ENCODE data around the gene HNRNPM.
A peak's percentile ranks its signal among the peaks of the same experiment; 100 is the strongest.
"Not testable (repeated sequence)": the region's sequence is repeated elsewhere in the genome, so short reads cannot be mapped to it uniquely, and the experiment has no call there.

HNRNPM gene

GRCh38 chr19:8412783-8413628 lies 31.8 kb upstream of the HNRNPM start, which contains the start of gene MARCHF2:
MARCHF2 (plus strand) TSS chr19:8413305; CDS start chr19:8421841, 8,536 bp downstream.
- Mint-ChIP-seq H3K4me3 (peak within 1 kb of the TSS; percentile 65), H3K27me3 (no peaks in the 10 kb centered on the region), H3K4me1 (ENCODE audit: low read depth) (peaks cover 9% of the 10 kb centered on the region), H3K27ac (peak within 1 kb of the TSS; percentile 52), H3K9me3 (no peaks in the 10 kb centered on the region), H3K36me3 (ENCODE audit: low read depth) (no peaks in the 10 kb centered on the region)
- DNase-seq: peak; percentile 100

DNA sequence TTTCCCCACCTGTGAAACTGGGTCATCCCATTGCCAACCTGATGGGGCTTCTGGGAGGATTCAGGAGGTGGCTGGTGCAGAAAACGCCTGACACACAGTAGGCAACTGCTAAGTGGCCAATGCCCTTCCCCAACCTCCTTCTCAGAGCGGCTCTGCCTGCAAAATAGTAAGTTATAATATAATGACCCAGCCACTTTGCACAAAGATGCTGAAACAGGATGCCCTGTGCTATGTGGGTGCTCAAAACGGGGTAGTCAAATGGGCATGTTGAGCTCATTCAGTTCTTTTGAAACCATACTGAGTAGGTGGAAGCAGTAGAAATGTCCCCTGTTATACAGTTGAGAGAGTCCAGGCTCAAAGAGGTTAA lies 31.2 kb upstream of the HNRNPM start:
- peak overlapping the region; percentile 52 for H3K27ac Mint-ChIP-seq
- peak overlapping the region; percentile 65 for H3K4me3 Mint-ChIP-seq
- DNase-seq: no peak
- H3K9me3 Mint-ChIP-seq: no peaks in the 10 kb centered on the region
- H3K27me3 Mint-ChIP-seq: no peaks in the 10 kb centered on the region
- H3K4me1 Mint-ChIP-seq (ENCODE audit: low read depth): peaks cover 9% of the 10 kb centered on the region
- H3K36me3 Mint-ChIP-seq (ENCODE audit: low read depth): no peaks in the 10 kb centered on the region

- H3K27ac Mint-ChIP-seq: peak overlapping the region; percentile 22
- H3K4me3 Mint-ChIP-seq: no peak overlapping the region
- no peaks in the 10 kb centered on the region for H3K27me3 Mint-ChIP-seq
- no peaks in the 10 kb centered on the region for H3K36me3 Mint-ChIP-seq (ENCODE audit: low read depth)
- no peaks in the 10 kb centered on the region for H3K9me3 Mint-ChIP-seq
- no peak for DNase-seq
- H3K4me1 Mint-ChIP-seq (ENCODE audit: low read depth): peaks cover 9% of the 10 kb centered on the region
Observed at GRCh38 chr19:8416796-8417195, 28.0 kb upstream of the HNRNPM start.

DNA sequence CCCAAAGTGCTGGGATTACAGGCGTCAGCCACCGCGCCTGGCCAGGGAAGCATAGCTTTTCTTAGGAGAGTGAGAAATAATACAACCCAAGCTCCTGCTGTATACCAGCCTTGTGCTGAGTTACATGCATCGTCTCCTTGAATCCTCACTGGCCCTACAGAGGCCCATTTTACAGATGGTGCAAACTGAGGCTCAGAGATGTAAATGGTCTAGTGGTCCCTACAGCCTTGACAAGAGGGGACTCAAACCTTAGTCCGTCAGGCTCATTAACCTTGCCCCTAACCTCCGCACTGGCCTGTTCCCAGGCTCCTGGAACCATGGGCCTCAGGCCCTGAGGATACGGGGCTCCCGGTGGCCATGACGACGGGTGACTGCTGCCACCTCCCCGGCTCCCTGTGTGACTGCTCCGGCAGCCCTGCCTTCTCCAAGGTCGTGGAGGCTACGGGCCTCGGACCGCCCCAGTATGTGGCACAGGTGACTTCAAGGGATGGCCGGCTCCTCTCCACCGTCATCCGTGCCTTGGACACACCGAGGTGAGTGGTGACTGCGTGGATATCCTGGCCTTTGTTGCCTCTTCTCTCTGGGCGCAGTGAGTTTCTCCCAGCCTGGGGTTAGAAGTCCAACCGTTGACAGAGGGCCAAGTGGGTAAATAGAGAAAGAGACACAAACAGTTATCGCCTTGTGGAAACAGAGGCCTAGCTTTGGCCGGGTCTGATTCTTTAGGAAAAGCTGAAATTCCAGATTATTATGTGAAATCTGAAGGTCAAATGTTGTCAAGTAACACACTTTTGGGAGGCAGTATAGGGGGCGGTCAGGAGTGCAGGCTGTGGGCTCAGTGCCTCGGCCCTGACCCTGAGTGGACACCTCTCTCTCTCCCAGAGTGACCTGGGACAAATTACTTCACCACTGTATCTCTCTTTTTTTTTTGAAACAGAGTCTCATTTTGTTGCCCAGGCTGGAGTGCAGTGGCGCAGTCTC lies 23.0 kb upstream of the HNRNPM start:
- no peak overlapping the region for H3K27ac Mint-ChIP-seq
- DNase-seq: no peak
- H3K27me3 Mint-ChIP-seq: no peaks in the 10 kb centered on the region
- H3K4me3 Mint-ChIP-seq: no peak overlapping the region
- no peaks in the 10 kb centered on the region for H3K4me1 Mint-ChIP-seq (ENCODE audit: low read depth)
- H3K9me3 Mint-ChIP-seq: no peaks in the 10 kb centered on the region
- peaks cover 10% of the 10 kb centered on the region for H3K36me3 Mint-ChIP-seq (ENCODE audit: low read depth)

GRCh38 chr19:8423817-8424223 lies 21.0 kb upstream of the HNRNPM start:
- Mint-ChIP-seq H3K4me1 (ENCODE audit: low read depth) (no peaks in the 10 kb centered on the region), H3K27me3 (no peaks in the 10 kb centered on the region), H3K4me3 (no peak overlapping the region), H3K27ac (no peak overlapping the region), H3K36me3 (ENCODE audit: low read depth) (peaks cover 13% of the 10 kb centered on the region), H3K9me3 (no peaks in the 10 kb centered on the region)
- no peak for DNase-seq

GRCh38 chr19:8425331-8425730 lies 19.4 kb upstream of the HNRNPM start:
- not testable (repeated sequence) for H3K9me3 Mint-ChIP-seq; DNase-seq; H3K27me3 Mint-ChIP-seq; H3K4me1 Mint-ChIP-seq (ENCODE audit: low read depth); H3K4me3 Mint-ChIP-seq; H3K27ac Mint-ChIP-seq
- peaks cover 15% of the 10 kb centered on the region for H3K36me3 Mint-ChIP-seq (ENCODE audit: low read depth)

- no peaks in the 10 kb centered on the region for H3K9me3 Mint-ChIP-seq
- H3K4me1 Mint-ChIP-seq (ENCODE audit: low read depth): no peaks in the 10 kb centered on the region
- no peak overlapping the region for H3K27ac Mint-ChIP-seq
- no peaks in the 10 kb centered on the region for H3K27me3 Mint-ChIP-seq
- H3K36me3 Mint-ChIP-seq (ENCODE audit: low read depth): peaks cover 15% of the 10 kb centered on the region
- H3K4me3 Mint-ChIP-seq: no peak overlapping the region
- DNase-seq: no peak
Observed at GRCh38 chr19:8426283-8426682, 18.5 kb upstream of the HNRNPM start.

GRCh38 chr19:8429044-8429443 lies 15.7 kb upstream of the HNRNPM start:
- Mint-ChIP-seq H3K4me1 (ENCODE audit: low read depth) (no peaks in the 10 kb centered on the region), H3K27me3 (no peaks in the 10 kb centered on the region), H3K9me3 (no peaks in the 10 kb centered on the region), H3K27ac (no peak overlapping the region), H3K4me3 (no peak overlapping the region), H3K36me3 (ENCODE audit: low read depth) (peaks cover 10% of the 10 kb centered on the region)
- no peak for DNase-seq

- Mint-ChIP-seq H3K9me3 (no peaks in the 10 kb centered on the region), H3K4me1 (ENCODE audit: low read depth) (no peaks in the 10 kb centered on the region), H3K4me3 (no peak overlapping the region), H3K27ac (no peak overlapping the region), H3K36me3 (ENCODE audit: low read depth) (peaks cover 10% of the 10 kb centered on the region), H3K27me3 (no peaks in the 10 kb centered on the region)
- DNase-seq: no peak
Observed at GRCh38 chr19:8429826-8430225, 14.9 kb upstream of the HNRNPM start.

GRCh38 chr19:8430650-8431049 lies 14.1 kb upstream of the HNRNPM start:
- no peak overlapping the region for H3K27ac Mint-ChIP-seq
- DNase-seq: no peak
- peaks cover 10% of the 10 kb centered on the region for H3K36me3 Mint-ChIP-seq (ENCODE audit: low read depth)
- H3K4me1 Mint-ChIP-seq (ENCODE audit: low read depth): no peaks in the 10 kb centered on the region
- H3K27me3 Mint-ChIP-seq: no peaks in the 10 kb centered on the region
- H3K4me3 Mint-ChIP-seq: no peak overlapping the region
- no peaks in the 10 kb centered on the region for H3K9me3 Mint-ChIP-seq

GRCh38 chr19:8438236-8438635 lies 6.5 kb upstream of the HNRNPM start:
- Mint-ChIP-seq H3K27ac (no peak overlapping the region), H3K4me3 (no peak overlapping the region), H3K9me3 (no peaks in the 10 kb centered on the region), H3K4me1 (ENCODE audit: low read depth) (peaks cover 3% of the 10 kb centered on the region), H3K36me3 (ENCODE audit: low read depth) (peaks cover 10% of the 10 kb centered on the region), H3K27me3 (no peaks in the 10 kb centered on the region)
- DNase-seq: no peak

- H3K9me3 Mint-ChIP-seq: no peaks in the 10 kb centered on the region
- H3K27ac Mint-ChIP-seq: no peak overlapping the region
- peaks cover 30% of the 10 kb centered on the region for H3K36me3 Mint-ChIP-seq (ENCODE audit: low read depth)
- no peaks in the 10 kb centered on the region for H3K27me3 Mint-ChIP-seq
- peaks cover 16% of the 10 kb centered on the region for H3K4me1 Mint-ChIP-seq (ENCODE audit: low read depth)
- H3K4me3 Mint-ChIP-seq: peak overlapping the region; percentile 18
- no peak for DNase-seq
Observed at GRCh38 chr19:8441725-8442544, 2.8 kb upstream of the HNRNPM start.

- not testable (repeated sequence) for H3K27me3 Mint-ChIP-seq, H3K9me3 Mint-ChIP-seq, DNase-seq
- Mint-ChIP-seq H3K27ac (peak overlapping the region; percentile 99), H3K4me1 (ENCODE audit: low read depth) (peaks cover 35% of the 10 kb centered on the region), H3K4me3 (peak overlapping the region; percentile 95), H3K36me3 (ENCODE audit: low read depth) (peaks cover 38% of the 10 kb centered on the region)
Observed at GRCh38 chr19:8444140-8444676, 567 bp upstream of the HNRNPM start.

- peak; percentile 65 for DNase-seq
- no peaks in the 10 kb centered on the region for H3K27me3 Mint-ChIP-seq
Observed at GRCh38 chr19:8445488-8446001, 770 bp downstream of the HNRNPM start.

More at GRCh38 chr19:8445488-8446001, 770 bp downstream of the HNRNPM start:
- H3K36me3 Mint-ChIP-seq (ENCODE audit: low read depth): peaks cover 47% of the 10 kb centered on the region
- H3K27ac Mint-ChIP-seq: peak overlapping the region; percentile 93
- H3K4me1 Mint-ChIP-seq (ENCODE audit: low read depth): peaks cover 44% of the 10 kb centered on the region
- peak overlapping the region; percentile 95 for H3K4me3 Mint-ChIP-seq
- H3K9me3 Mint-ChIP-seq: no peaks in the 10 kb centered on the region

Measured in activated T-cell treated with anti-CD3 and anti-CD28 coated beads, Interleukin-2, amount 50 U/mL, for 24 hours (primary cell).